ENCODE measurements around the gene RASL10B.
"Not testable (repeated sequence)": the region's sequence is repeated elsewhere in the genome, so short reads cannot be mapped to it uniquely, and the experiment has no call there.

Gene RASL10B

DNA sequence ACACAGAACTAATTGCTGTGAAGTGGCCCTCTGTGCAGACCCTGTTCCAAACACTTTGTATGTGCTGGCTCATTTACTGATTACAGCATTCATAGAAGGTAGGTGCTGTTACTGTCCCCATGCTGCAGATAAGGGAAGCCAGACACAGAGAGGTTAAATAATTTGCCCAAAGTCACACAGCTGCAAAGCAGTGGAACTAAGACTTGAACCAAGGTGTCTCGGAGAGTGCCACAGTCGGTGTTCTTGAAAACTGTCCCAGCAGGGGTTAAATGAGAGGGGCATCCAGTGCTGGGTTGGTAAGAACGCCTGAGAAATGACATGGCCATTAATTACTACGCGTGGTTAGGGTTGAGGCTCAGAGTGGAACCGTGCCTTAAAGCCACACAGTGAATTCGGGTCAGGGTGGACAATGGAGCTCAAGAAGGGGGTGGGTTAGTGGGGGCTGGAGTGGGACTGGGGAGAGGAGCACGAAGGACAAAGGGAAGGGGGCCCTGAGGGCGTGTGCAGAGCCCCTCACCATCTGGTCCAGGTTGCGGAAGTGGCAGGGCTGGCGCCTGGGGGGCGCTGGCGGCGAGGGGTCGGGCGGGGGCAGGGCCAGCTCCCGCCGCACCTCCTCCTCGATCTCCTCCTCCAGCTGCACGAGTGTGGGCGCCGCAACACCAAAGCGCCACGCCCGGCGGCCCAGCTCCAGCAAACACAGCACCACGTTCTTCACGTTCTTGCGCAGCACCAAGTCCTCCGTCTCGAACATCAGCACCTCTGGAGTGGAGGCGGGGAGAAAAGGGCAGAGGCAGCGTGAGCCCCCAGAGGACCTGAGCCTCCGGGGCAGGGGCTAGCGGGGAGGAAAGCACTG is 18.3 kb downstream of the RASL10B start:
- H3K4me3 ChIP-seq (ENCODE audit: low read depth, low read length), result no peak overlapping the region
- in situ Hi-C loops (cut with HindIII; ENCODE audit: low sequenced_read_pairs), result no loop called here

DNA sequence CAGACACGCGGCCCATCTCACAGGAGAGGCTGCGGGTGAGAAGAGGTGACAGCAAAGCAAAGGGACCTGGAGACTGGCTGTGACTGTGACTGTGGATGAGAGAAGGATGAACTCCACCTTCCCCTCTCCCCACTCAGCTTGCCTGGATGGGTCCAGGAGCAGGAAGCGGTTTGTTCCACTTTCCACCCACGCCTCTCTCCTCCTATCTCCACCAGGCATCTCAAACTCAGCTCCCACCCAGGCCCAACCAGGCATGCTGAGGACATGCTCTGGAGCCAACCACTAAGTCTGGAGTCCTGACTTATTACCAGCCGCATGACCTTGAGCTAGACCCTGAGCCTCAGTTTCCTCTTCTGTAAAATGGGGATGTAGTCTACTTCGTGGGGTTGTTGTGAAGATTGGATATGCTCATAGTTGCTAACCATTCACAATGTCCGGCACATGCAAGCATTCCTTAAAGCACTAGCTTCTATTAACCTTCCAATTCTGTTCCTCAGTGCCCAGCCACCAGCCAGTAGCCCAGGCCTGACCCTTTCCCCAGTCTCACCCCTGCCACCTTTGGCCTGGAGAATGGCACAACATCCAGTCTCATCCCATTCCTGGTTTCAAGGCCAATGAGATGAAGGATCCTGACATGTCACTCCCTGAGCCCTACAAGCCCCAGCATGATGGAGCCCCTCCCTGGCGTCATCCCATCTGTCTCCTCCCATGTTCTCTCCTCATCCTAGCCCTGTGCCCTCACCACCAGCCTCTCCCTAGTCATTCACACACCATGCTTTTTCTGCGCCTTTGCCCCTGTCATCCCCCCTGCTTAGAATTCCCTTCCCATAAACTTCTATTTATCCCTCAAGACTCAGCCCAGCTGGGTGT is 19.3 kb downstream of the RASL10B start:
- DNase-seq (ENCODE audit: low read depth), result no peak
- in situ Hi-C loops (cut with HindIII; ENCODE audit: low sequenced_read_pairs), result no loop called here
- TF ChIP-seq, protein P1, sequence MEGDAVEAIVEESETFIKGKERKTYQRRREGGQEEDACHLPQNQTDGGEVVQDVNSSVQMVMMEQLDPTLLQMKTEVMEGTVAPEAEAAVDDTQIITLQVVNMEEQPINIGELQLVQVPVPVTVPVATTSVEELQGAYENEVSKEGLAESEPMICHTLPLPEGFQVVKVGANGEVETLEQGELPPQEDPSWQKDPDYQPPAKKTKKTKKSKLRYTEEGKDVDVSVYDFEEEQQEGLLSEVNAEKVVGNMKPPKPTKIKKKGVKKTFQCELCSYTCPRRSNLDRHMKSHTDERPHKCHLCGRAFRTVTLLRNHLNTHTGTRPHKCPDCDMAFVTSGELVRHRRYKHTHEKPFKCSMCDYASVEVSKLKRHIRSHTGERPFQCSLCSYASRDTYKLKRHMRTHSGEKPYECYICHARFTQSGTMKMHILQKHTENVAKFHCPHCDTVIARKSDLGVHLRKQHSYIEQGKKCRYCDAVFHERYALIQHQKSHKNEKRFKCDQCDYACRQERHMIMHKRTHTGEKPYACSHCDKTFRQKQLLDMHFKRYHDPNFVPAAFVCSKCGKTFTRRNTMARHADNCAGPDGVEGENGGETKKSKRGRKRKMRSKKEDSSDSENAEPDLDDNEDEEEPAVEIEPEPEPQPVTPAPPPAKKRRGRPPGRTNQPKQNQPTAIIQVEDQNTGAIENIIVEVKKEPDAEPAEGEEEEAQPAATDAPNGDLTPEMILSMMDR (IDR thresholded peaks at IDR 0.05; ENCODE audit: low read depth, low read length, missing control alignments), result no peak
- H3K4me3 ChIP-seq (ENCODE audit: low read depth, low read length), result no peak overlapping the region

More for the DNA sequence above, 18.3 kb downstream of the RASL10B start:
- DNase-seq (ENCODE audit: low read depth), result no peak
- TF ChIP-seq, protein P1 (IDR thresholded peaks at IDR 0.05; ENCODE audit: low read depth, low read length, missing control alignments), result no peak

DNA sequence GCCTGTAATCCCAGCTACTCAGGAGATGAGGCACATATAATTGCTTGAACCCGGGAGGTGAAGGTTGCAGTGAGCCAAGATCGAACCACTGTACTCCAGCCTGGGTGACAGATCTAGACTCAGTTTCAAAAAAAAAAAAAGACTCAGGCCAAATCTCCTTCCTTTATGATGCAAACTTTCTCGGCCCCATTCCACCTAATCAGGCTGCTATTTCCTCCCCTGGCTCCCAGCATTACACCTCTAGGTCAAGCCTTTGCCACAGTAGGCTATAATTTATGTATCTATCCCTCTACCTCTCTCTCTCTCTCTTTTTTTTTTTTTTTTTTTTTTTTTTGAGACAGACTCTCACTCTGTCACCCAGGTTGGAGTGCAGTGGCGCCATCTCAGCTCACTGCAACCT is 20.1 kb downstream of the RASL10B start:
- DNase-seq (ENCODE audit: low read depth); in situ Hi-C loops (cut with HindIII; ENCODE audit: low sequenced_read_pairs); H3K4me3 ChIP-seq (ENCODE audit: low read depth, low read length): not testable (repeated sequence)

DNA sequence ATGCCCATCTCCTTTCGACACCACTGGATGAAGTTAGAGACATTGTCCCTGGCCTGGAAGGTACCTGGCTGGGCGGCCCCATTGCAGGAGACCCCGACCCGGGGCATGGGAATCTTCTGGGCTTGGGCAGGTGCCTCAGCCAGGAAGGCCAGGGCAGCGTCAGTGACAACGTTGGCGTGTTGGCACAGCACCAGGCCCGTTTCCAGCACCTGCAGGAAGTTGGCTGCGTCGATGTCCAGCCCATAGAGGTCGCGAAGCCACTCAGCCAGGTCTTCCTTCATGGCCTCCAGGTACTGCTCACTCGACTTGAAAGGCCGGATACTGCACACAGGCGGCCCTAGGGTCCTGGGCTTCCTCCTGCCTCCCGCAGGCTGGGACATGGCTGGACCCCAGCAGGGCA is 21.0 kb downstream of the RASL10B start:
- H3K4me3 ChIP-seq (ENCODE audit: low read depth, low read length), result no peak overlapping the region
- TF ChIP-seq, protein P1 (IDR thresholded peaks at IDR 0.05; ENCODE audit: low read depth, low read length, missing control alignments), result no peak
- DNase-seq (ENCODE audit: low read depth), result no peak
- in situ Hi-C loops (cut with HindIII; ENCODE audit: low sequenced_read_pairs), result no loop called here

DNA sequence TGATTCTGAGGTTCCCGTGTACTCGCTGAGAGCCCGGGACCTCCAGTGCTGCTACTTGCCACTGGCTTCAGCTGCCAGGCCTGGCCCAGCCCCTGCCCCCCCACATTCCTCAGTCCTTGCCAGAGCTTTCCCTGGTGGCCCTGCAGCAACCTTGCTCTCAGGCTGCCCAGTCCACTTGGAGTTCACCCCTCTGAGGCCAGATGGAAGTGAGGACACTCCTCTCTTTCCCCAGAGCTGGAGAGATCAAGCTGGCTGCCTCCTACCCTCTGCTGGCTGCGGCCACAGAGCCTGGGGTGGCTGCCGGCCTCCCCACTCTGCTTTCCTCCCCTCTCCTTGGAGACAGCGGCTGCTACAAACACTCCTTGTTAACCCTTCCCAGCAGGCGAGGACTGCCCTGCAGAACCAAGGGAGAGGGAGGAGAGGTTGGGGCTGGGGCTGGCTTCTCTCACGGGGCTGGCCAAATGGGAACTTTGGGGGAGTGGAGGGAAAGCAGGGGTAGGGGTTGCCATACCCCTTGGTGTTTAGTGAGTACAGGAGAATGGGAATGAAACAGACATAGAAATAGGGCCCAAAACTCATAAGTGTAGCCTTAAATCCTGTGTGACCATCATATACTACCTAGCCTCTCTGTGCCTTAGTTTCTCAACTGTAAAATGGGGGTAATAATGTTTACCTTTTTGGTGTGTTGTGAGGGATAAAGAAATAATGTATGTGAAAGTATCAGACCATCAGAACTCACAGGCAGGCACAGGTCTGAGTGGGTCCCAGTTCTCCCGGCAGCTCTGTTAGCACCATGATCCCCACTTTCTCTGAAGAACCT is 21.7 kb downstream of the RASL10B start, which contains the start of gene GAS2L2:
TSS of gene GAS2L2 (minus strand) at position 295 of the 820 bp plus-strand sequence. CDS start 389 bp downstream, outside the sequence.
- DNase-seq (ENCODE audit: low read depth), result no peak
- TF ChIP-seq, protein P1 (IDR thresholded peaks at IDR 0.05; ENCODE audit: low read depth, low read length, missing control alignments), result no peak
- no peak within 1 kb of the TSS for H3K4me3 ChIP-seq (ENCODE audit: low read depth, low read length)
- in situ Hi-C loops (cut with HindIII; ENCODE audit: low sequenced_read_pairs), result no loop called here

DNA sequence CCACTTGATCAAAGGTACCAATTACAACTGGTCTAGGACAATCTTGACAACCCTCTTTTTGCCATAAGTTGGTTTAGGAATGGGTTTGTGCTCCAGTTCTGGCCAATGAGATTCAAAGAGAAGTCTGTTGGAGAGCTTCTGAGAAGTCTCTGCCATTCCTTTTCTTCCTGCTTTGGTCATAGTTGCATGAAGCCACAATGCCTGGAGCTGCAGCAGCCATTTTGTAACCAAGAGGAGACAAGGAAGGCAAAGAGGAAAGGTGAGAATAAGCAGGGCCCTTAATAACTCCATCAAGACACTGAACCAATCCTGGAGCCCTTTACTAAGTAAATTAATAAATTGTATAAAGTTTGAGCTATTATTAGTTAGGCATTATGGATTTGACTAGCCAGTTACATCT is 25.8 kb downstream of the RASL10B start:
- no peak for DNase-seq (ENCODE audit: low read depth)
- in situ Hi-C loops (cut with HindIII; ENCODE audit: low sequenced_read_pairs), result no loop called here
- TF ChIP-seq, protein P1 (IDR thresholded peaks at IDR 0.05; ENCODE audit: low read depth, low read length, missing control alignments), result no peak

More for the DNA sequence above, 25.8 kb downstream of the RASL10B start:
- H3K4me3 ChIP-seq (ENCODE audit: low read depth, low read length), result no peak overlapping the region
